IPS-15b (cell line): ENCODE data around the gene LIN37.

Experiments
- H3K27me3 ChIP-seq: one replicate; pipeline ENCODE4 v1.6.1; 2013; ENCODE audit warnings: low read length; ENCODE audit not compliant: control insufficient read depth, insufficient read depth
- H3K36me3 ChIP-seq: one replicate; pipeline ENCODE4 v1.6.1; 2013; ENCODE audit warnings: low read length; ENCODE audit not compliant: control insufficient read depth, insufficient read depth
- H3K4me1 ChIP-seq: one replicate; pipeline ENCODE4 v1.6.1; 2013; ENCODE audit warnings: mild to moderate bottlenecking, low read length; ENCODE audit not compliant: control insufficient read depth, insufficient read depth
- H3K4me3 ChIP-seq: one replicate; pipeline ENCODE4 v1.5.1; 2013; ENCODE audit warnings: low read depth, low read length
- H3K9ac ChIP-seq: one replicate; pipeline ENCODE4 v1.6.1; 2013; ENCODE audit warnings: low read depth, mild to moderate bottlenecking, low read length
- H3K9me3 ChIP-seq: one replicate; pipeline ENCODE4 v1.6.1; 2013; ENCODE audit warnings: mild to moderate bottlenecking, low read length; ENCODE audit not compliant: control insufficient read depth, insufficient read depth

Gene LIN37

GRCh38 chr19:35752746-35753350, 4.5 kb downstream of the LIN37 start:
- peaks cover 3% of the 10 kb centered on the region for H3K36me3 ChIP-seq
- H3K9me3 ChIP-seq = no peaks in the 10 kb centered on the region
- H3K4me3 ChIP-seq = no peak overlapping the region
- peaks cover 2% of the 10 kb centered on the region for H3K4me1 ChIP-seq
- H3K27me3 ChIP-seq = peaks cover 13% of the 10 kb centered on the region
- H3K9ac ChIP-seq = no peak overlapping the region

GRCh38 chr19:35753634-35754369, 5.4 kb downstream of the LIN37 start:
- peaks cover 2% of the 10 kb centered on the region for H3K4me1 ChIP-seq
- peaks cover 3% of the 10 kb centered on the region for H3K36me3 ChIP-seq
- no peaks in the 10 kb centered on the region for H3K9me3 ChIP-seq
- no peak overlapping the region for H3K4me3 ChIP-seq
- peaks cover 13% of the 10 kb centered on the region for H3K27me3 ChIP-seq
- no peak overlapping the region for H3K9ac ChIP-seq

- H3K4me3 ChIP-seq = no peak overlapping the region
- H3K4me1 ChIP-seq = peaks cover 2% of the 10 kb centered on the region
- peaks cover 13% of the 10 kb centered on the region for H3K27me3 ChIP-seq
- no peaks in the 10 kb centered on the region for H3K9me3 ChIP-seq
- H3K36me3 ChIP-seq = peaks cover 3% of the 10 kb centered on the region
- no peak overlapping the region for H3K9ac ChIP-seq
These were observed 6.2 kb downstream of the LIN37 start for GRCh38 chr19:35754370-35755130.

GRCh38 chr19:35755131-35755549, 6.8 kb downstream of the LIN37 start:
- Histone ChIP-seq H3K27me3 (peaks cover 13% of the 10 kb centered on the region), H3K9me3 (no peaks in the 10 kb centered on the region), H3K9ac (no peak overlapping the region), H3K4me1 (peaks cover 2% of the 10 kb centered on the region), H3K4me3 (peak overlapping the region; percentile 73), H3K36me3 (peaks cover 8% of the 10 kb centered on the region)

- Histone ChIP-seq H3K9me3 (no peaks in the 10 kb centered on the region), H3K27me3 (peaks cover 13% of the 10 kb centered on the region), H3K9ac (peak overlapping the region; percentile 37), H3K4me3 (peak overlapping the region; percentile 73), H3K36me3 (peaks cover 8% of the 10 kb centered on the region), H3K4me1 (peaks cover 2% of the 10 kb centered on the region)
These were observed 7.4 kb downstream of the LIN37 start for GRCh38 chr19:35755550-35756376.

GRCh38 chr19:35756377-35757230, 8.2 kb downstream of the LIN37 start, which contains the start of gene HSPB6:
HSPB6 (minus strand) TSS chr19:35757029; CDS start chr19:35757008, 21 bp downstream.
- H3K4me3 ChIP-seq = peak within 1 kb of the TSS; percentile 73
- H3K36me3 ChIP-seq = peaks cover 8% of the 10 kb centered on the region
- no peaks in the 10 kb centered on the region for H3K9me3 ChIP-seq
- peaks cover 2% of the 10 kb centered on the region for H3K4me1 ChIP-seq
- peak within 1 kb of the TSS; percentile 37 for H3K9ac ChIP-seq
- H3K27me3 ChIP-seq = peaks cover 13% of the 10 kb centered on the region

GRCh38 chr19:35757231-35757748, 8.9 kb downstream of the LIN37 start:
- Histone ChIP-seq H3K27me3 (peaks cover 13% of the 10 kb centered on the region), H3K9ac (no peak overlapping the region), H3K4me3 (peak overlapping the region; percentile 73), H3K9me3 (no peaks in the 10 kb centered on the region), H3K4me1 (peaks cover 2% of the 10 kb centered on the region), H3K36me3 (peaks cover 13% of the 10 kb centered on the region)

GRCh38 chr19:35757749-35758608, 9.6 kb downstream of the LIN37 start, which contains the start of gene PROSER3:
PROSER3 (plus strand) TSS chr19:35758176; CDS start chr19:35758216, 40 bp downstream.
- Histone ChIP-seq H3K9ac (peak within 1 kb of the TSS; percentile 90), H3K27me3 (peaks cover 13% of the 10 kb centered on the region), H3K36me3 (peaks cover 10% of the 10 kb centered on the region)

GRCh38 chr19:35759697-35760096, 11.3 kb downstream of the LIN37 start:
- Histone ChIP-seq H3K9ac (no peak overlapping the region), H3K4me1 (peaks cover 2% of the 10 kb centered on the region), H3K36me3 (peaks cover 10% of the 10 kb centered on the region), H3K9me3 (no peaks in the 10 kb centered on the region), H3K27me3 (peaks cover 13% of the 10 kb centered on the region), H3K4me3 (no peak overlapping the region)

More at GRCh38 chr19:35757749-35758608, 9.6 kb downstream of the LIN37 start, which contains the start of gene PROSER3:
- Histone ChIP-seq H3K4me3 (peak within 1 kb of the TSS; percentile 100), H3K4me1 (peaks cover 2% of the 10 kb centered on the region), H3K9me3 (no peaks in the 10 kb centered on the region)
